ENCODE results near the gene STIM2. TPM values are rescaled to one million over a fixed set of nuclear protein-coding genes. Genes with fewer than 3 reads are reported as not detected.
A peak's percentile ranks its signal among the peaks of the same experiment; 100 is the strongest.

The STIM2 gene
- total RNA-seq, 2 donors from 2014 or later, result 9.2 to 10.5 TPM

DNA sequence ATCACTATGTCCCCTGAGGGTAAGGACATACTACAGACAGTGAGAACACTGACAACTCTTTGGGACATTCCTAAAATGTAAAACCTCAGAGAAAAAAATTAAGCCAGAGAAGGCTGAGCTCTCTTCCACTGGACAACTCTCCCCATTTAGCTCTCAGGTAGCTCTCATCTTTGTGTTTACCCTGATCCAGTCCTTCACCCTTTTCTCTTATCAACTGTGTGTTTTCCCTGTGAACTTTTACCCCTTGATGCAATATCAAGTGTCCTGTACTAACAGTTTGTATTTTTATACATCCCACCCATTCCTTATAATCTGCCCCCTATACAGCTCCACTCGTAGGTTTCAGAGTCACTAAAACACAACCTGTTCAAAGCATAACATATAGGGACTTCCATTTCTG lies 182.6 kb downstream of the STIM2 start:
- peaks cover 0 to 5% of the 10 kb centered on the region in 2 donors for H3K9me3 ChIP-seq
- H3K4me3 ChIP-seq, result no peak overlapping the region
- no peak overlapping the region for H3K27ac ChIP-seq
- H3K27me3 ChIP-seq, result no peaks in the 10 kb centered on the region
- DNase-seq (ENCODE audit: low spot score), result no peak
- H3K36me3 ChIP-seq, result no peaks in the 10 kb centered on the region
- H3K4me1 ChIP-seq, result peaks cover 0 to 3% of the 10 kb centered on the region in 2 donors
- TF ChIP-seq, protein P1, sequence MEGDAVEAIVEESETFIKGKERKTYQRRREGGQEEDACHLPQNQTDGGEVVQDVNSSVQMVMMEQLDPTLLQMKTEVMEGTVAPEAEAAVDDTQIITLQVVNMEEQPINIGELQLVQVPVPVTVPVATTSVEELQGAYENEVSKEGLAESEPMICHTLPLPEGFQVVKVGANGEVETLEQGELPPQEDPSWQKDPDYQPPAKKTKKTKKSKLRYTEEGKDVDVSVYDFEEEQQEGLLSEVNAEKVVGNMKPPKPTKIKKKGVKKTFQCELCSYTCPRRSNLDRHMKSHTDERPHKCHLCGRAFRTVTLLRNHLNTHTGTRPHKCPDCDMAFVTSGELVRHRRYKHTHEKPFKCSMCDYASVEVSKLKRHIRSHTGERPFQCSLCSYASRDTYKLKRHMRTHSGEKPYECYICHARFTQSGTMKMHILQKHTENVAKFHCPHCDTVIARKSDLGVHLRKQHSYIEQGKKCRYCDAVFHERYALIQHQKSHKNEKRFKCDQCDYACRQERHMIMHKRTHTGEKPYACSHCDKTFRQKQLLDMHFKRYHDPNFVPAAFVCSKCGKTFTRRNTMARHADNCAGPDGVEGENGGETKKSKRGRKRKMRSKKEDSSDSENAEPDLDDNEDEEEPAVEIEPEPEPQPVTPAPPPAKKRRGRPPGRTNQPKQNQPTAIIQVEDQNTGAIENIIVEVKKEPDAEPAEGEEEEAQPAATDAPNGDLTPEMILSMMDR (IDR thresholded peaks at IDR 0.05), result no peak

DNA sequence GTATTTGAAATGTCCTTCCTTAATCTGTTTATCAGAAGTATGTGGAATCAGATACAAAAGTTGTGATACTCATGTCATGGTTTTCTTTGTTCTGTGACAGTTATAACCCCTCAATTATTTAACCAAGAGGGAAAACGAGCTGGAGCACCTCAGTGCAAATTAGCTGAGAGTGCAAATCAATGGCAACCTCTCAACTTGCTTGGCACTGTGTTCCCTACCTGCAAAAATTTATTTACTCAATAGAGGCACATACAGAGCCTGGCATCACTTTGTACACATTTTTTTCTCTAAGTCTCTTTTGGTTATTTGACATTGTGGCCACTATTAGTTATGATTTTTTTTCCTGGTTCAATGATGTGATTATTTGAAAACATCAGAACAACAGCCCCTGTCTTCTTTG lies 186.2 kb downstream of the STIM2 start:
- Histone ChIP-seq H3K9me3 (peaks cover 0 to 5% of the 10 kb centered on the region in 2 donors), H3K36me3 (no peaks in the 10 kb centered on the region), H3K4me1 (peaks cover 0 to 8% of the 10 kb centered on the region in 2 donors), H3K27ac (no peak overlapping the region), H3K27me3 (no peaks in the 10 kb centered on the region), H3K4me3 (no peak overlapping the region)
- TF ChIP-seq, protein P1 (IDR thresholded peaks at IDR 0.05), result no peak
- DNase-seq (ENCODE audit: low spot score), result no peak

DNA sequence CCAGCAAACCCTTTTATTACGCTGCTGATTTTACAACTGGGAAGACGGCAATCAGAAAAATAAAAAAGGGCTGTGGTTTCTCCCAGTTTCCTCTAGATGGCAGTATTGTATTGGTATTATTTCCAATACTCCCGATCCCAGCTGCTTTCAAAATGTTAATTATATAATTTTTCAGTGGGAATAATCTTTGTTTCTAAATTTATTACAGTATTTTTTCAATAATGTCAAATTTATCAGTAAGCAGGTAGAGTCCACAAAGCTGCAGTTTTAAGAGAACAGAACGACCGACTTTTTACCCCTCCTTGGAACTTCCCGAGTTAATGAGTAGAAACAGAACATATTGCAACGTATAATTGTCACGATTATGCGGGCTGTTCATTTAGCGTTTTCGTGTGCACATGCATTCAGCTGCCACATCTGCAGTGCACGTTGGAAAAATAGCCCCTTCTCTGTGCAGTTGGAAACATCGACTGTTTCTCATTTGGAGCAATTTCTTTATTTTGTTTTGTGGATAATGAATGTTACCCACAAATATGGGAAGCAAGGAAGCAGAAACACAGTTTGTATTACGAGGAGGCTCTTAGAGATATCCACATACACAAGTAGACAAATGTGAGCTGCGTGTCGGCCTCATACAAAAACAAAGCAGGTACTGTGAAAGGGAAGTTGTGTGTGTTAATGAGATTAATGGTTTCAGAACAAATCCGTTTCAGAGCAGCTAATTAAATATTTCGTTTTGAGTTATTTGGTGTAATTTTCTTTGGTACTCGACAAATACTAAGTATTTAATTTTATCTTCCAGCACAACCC lies 188.0 kb downstream of the STIM2 start:
- TF ChIP-seq, protein P1 (IDR thresholded peaks at IDR 0.05), result peak; percentile 78 to 85
- Histone ChIP-seq H3K4me3 (peak overlapping the region; percentile 23 to 31), H3K36me3 (no peaks in the 10 kb centered on the region), H3K4me1 (peaks cover 0 to 8% of the 10 kb centered on the region in 2 donors), H3K9me3 (peaks cover 0 to 5% of the 10 kb centered on the region in 2 donors), H3K27me3 (no peaks in the 10 kb centered on the region), H3K27ac (no peak overlapping the region)
- DNase-seq (ENCODE audit: low spot score), result no peak

DNA sequence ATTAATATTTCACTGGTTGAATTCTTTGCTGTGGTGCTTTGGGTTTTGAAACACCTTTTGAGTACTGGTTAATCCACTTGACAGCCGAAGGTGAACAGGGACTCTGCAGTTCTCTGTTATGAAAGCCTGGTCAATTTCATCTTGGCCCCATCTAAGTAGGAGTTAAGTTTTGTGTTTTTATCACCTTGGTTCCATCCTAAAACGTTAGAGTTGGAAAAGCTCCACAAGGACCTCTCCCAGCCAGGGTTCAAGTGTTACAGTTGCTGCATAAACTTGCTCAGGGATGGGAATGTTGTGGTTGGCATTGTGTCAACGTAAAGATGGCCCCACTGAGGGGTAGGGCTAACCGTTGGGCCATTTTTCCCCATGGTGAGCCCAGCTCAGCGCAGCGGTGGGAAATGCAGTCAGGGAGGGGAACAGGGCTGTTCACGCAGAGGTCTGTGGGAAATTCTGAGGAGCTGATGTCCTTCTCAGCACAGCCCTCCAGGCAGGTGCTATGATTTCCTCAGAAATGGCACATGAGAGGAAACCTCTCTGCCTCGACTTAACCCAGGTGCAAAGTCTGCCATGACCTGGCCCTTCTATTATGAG lies 188.7 kb downstream of the STIM2 start:
- Histone ChIP-seq H3K27me3 (no peaks in the 10 kb centered on the region), H3K27ac (no peak overlapping the region), H3K4me3 (no peak overlapping the region), H3K36me3 (no peaks in the 10 kb centered on the region), H3K9me3 (no peaks in the 10 kb centered on the region), H3K4me1 (peaks cover 0 to 8% of the 10 kb centered on the region in 2 donors)
- no peak for DNase-seq (ENCODE audit: low spot score)
- TF ChIP-seq, protein P1 (IDR thresholded peaks at IDR 0.05), result no peak

DNA sequence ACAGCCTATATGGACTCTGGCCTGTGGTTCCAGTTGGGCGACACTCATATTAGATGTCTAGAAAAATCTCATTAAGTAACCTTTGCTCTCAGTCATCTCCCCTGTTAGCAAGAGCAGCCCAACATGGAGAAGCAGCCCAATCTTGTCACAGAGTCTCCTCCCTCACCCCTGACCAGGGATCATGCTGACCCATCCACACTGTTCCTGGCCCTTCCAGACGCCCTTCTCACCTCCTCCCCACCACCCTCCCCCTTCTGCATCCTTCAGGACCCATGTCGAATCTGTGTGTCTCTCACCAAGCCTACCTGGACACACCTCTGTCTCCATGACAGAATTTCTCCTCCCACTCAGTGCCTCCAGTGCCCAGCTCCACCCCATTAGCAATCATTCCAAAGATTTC lies 190.1 kb downstream of the STIM2 start:
- Histone ChIP-seq H3K27ac (no peak overlapping the region), H3K4me3 (no peak overlapping the region), H3K27me3 (no peaks in the 10 kb centered on the region), H3K4me1 (peaks cover 0 to 8% of the 10 kb centered on the region in 2 donors), H3K9me3 (no peaks in the 10 kb centered on the region), H3K36me3 (no peaks in the 10 kb centered on the region)
- TF ChIP-seq, protein P1 (IDR thresholded peaks at IDR 0.05), result no peak
- DNase-seq (ENCODE audit: low spot score), result no peak
